ENCODE data around the gene SEPTIN6.

Gene SEPTIN6

DNA sequence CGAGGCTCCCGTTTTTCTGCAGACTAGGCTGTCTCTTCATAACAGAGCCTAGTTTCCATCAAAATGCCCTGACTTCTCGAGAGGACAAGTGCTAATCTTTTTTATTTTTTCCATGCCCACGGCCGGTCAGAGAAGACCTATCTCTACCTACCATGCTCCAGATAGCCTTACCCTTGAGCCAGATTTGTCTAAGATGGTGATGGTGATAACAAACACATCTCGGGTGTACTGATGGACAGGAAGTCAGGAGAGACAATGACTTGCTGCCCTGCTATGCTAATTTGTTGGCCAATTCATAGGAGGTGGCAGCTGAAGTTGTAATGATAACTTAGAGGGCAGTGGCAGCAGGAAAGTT, 44.6 kb downstream of the SEPTIN6 start:
- DNase-seq (ENCODE audit: low spot score) = no peak

DNA sequence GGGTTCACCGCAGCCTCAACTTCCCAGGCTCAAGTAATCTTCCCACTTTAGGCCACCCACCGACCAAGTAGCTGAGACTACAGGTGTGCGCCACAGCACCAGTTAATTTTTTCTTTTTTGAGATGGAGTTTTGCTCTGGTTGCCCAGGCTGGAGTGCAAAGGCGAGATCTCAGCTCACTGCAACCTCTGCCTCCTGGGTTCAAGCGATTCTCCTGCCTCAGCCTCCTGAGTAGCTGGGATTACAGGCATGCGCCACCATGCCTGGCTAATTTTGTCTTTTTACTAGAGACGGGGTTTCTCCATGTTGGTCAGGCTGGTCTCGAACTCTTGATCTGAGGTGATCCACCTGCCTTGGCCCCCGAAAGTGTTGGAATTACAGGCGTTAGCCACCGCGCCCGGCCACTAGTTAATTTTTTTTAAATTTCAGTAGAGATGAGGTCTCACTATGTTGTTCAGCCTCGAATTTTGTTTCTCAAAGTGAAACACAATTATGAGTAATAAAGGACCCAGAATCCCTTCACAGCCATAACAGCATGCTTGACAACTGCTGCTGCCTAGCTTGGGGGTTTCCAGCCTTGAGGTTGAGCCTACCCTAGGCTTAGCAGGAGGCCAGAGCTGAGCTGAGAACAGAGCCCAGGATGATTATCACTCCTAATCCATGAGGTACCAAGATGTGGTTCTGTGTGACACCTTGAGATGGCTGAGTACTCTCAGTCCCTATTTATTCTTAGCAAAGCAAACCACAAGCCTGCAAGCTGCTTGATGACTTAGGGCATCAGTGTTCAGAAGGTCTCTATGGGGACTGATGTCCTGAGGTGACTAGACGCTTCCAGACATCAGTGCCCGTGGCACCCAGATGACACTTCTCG, 45.2 kb downstream of the SEPTIN6 start:
- no peak for DNase-seq (ENCODE audit: low spot score)

DNA sequence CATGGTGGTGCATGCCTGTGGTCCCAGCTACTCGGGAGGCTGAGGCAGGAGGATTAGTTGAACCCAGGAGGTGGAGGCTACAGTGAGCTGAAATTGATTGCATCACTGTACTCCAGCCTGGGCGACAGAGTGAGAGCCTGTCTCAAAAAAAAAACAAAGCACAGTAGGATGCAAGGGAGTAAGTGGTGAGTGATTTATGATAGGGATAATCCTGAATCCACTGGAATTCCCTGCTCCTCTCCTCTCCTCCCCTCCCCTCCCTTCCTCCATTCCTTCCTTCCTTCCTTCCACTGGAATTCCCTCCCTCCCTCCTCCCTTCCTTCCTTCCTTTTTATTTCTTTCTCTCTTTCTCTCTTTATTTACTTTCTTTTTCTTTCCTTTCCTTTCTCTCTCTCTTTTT, 45.9 kb downstream of the SEPTIN6 start:
- no peak for DNase-seq (ENCODE audit: low spot score)

- DNase-seq (ENCODE audit: low spot score) = no peak
Observed at GRCh38 chrX:119646515-119646914, 46.5 kb downstream of the SEPTIN6 start.

DNA sequence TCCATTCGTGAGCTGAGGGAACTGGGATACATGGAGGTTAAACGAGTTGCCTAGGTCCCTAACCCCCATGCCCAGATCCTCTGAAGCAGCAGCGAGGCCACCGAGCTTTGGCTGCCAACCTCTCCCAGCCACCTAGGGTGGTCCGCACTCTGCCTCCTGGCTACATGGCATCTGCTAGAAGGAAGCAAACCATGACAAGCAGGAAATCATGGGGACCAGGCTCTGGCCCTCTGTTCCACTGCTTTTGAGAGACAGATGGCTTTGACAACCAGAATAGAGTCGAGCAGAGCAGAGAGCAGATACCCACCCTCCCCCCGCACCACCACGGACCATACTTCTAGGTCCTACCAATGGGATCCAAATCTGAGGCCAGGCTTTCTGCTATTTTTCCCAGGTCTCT, 49.3 kb downstream of the SEPTIN6 start:
- no peak for DNase-seq (ENCODE audit: low spot score)
